Fibroblast of pulmonary artery (primary cell): ENCODE data around the gene UTP15.

Experiments used
- DNase-seq: peaks from one replicate; pipeline ENCODE4 v3.0.0-alpha.2; 2010; ENCODE audit warnings: low read depth
- H3K4me3 ChIP-seq: replicated peaks from 2 replicates; pipeline ENCODE4 v1.5.1; 2011; ENCODE audit warnings: low read depth, mild to moderate bottlenecking, control low read depth, low read length, moderate library complexity
- TF ChIP-seq, protein P1 (sequence below): IDR thresholded peaks from 2 replicates; pipeline ENCODE4 v1.5.1; 2011; ENCODE audit warnings: mild to moderate bottlenecking, control low read depth, low read length, inconsistent platforms; ENCODE audit errors: missing control alignments

Gene UTP15

DNA sequence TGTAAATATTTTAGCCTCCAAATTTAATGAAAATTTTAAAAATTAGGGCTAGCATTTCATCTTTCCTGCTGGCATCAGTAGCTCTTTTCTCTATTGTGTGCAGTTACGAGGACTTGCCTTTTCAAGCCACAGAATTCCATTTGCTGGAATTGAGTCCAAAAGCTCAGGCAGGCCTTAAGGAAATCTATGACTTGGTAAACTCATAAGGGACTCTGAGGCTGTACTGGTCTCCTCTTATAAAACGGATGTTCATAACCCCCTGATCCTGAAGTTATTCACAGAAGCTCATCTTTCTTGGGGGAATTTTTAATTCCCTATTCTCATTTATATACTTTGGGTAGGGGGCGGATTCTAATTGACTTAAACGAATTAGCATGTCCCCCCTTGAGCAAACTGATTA lies 23.5 kb upstream of the UTP15 start:
- TF ChIP-seq, protein P1, sequence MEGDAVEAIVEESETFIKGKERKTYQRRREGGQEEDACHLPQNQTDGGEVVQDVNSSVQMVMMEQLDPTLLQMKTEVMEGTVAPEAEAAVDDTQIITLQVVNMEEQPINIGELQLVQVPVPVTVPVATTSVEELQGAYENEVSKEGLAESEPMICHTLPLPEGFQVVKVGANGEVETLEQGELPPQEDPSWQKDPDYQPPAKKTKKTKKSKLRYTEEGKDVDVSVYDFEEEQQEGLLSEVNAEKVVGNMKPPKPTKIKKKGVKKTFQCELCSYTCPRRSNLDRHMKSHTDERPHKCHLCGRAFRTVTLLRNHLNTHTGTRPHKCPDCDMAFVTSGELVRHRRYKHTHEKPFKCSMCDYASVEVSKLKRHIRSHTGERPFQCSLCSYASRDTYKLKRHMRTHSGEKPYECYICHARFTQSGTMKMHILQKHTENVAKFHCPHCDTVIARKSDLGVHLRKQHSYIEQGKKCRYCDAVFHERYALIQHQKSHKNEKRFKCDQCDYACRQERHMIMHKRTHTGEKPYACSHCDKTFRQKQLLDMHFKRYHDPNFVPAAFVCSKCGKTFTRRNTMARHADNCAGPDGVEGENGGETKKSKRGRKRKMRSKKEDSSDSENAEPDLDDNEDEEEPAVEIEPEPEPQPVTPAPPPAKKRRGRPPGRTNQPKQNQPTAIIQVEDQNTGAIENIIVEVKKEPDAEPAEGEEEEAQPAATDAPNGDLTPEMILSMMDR = no peak
- peak; percentile 27 for DNase-seq
- H3K4me3 ChIP-seq = no peak overlapping the region

DNA sequence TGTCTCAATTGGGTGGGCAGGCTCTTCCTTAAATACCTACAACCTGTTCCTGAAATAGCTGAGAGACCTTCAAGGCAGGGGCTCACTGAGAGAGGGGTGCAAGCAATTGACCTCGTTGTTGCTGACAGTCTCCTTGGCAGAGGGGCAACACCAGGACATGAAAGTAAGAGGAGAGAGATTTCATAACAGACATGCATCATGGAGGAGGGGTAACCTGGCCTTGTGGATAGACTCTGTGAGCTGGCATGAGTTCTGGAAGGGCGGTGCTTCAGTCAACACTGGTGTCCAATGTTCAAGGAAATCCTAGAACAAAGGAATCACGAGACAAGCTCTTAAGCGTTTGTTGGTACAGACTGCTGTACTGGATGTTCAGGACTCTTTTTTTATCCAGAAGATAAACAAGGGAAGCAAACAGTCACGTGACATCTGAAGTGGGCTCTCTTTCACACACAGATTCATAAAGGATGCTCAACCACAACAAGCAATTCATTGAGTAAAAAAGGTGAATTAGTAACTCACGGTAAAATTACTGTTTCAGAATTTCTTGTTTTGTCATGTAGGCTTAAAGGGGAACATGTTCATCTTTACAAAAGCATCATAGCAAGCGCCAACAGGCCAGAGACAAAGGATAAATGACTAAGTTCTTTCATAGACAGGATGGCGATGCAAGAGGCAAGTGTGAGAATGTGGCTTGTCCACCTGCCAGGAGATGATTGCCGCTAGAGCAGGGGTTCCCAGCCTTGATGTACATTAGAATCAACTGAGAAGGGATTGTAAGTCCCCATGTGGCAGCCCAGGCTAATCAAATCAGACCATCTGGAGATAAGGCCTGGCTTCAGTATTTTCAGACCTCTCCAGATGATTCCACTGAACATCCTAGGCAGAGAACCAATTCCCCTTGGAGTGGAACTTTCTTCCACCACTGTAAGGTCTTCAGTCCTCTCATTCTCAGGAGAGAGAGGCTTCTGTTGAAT lies 20.8 kb upstream of the UTP15 start:
- TF ChIP-seq, protein P1 = no peak
- DNase-seq = peak; percentile 56
- H3K4me3 ChIP-seq = no peak overlapping the region

DNA sequence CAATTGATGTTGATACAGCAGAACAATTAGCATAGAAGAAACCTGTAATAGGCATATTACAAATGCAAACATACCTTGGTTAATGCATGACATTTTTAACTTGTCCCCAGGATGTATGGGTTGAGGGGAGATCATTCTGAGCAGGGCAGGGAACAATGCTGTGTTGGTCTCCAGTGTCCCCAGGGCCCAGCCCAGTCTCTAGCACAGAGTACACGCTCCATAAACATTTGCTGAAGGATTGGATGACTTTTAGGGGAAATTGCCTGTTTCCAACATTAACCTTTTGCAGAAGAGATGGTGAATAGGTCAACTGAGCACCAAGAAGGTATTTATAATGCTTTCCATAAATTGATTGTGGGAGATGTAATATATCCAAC lies 20.2 kb upstream of the UTP15 start:
- no peak for DNase-seq
- TF ChIP-seq, protein P1 = no peak
- no peak overlapping the region for H3K4me3 ChIP-seq

DNA sequence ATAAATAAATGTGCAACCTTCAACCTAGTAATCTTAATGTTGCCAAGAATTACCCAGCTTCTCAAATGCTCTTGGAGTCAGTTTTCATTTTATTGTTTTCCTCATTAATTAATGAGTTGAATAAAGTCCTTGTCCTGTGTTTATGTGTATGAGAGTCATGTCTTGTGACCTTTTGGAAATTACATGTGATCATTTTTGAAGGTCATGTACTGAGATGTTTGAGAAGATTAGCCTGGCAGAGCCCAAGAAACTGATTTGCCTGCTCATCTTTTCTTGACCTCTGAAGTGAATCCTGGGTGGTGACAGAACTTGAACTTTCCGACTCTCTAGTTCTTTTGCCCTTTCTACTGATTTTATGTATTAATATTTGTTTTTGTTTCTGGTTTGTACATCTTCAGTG lies 15.5 kb upstream of the UTP15 start:
- DNase-seq = no peak
- TF ChIP-seq, protein P1 = no peak
- H3K4me3 ChIP-seq = no peak overlapping the region

DNA sequence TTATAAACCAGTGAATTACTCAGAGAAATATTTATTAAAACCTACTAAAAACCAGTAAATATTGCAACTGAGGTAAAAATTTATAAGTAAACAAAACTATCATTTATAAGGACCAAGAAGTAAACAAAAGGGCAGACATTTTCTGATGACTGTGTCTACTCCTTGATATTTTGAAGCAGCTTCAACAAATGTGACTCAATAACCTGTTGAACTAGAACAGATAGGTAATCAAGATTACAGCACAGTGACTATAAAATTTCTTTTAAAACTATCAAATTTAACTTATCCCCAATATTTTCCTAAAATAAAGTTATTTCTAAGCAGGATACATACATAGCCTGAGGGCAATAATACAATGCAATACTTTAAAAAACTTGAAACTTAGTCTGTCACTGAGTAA lies 12.9 kb upstream of the UTP15 start:
- DNase-seq = no peak
- TF ChIP-seq, protein P1 = no peak
- H3K4me3 ChIP-seq = no peak overlapping the region

DNA sequence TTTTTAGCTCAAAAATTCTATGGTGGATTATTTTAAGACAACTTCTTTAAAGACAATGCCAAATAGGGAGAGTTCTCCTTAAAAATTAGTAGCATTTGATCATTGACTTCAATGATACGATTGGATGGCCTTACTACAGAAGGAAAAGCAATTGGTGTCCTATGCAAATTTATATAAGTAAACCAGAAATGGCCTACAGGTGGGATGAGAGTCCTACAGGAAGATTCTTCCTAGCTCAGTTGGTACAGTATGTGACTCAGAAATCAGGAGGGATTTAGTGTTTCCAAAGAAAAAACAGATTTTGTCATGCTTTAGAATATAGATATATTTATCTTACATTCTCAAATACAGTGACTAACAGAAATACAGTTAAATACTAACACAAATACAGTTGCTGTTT lies 6.6 kb upstream of the UTP15 start:
- TF ChIP-seq, protein P1 = no peak
- H3K4me3 ChIP-seq = no peak overlapping the region
- no peak for DNase-seq

DNA sequence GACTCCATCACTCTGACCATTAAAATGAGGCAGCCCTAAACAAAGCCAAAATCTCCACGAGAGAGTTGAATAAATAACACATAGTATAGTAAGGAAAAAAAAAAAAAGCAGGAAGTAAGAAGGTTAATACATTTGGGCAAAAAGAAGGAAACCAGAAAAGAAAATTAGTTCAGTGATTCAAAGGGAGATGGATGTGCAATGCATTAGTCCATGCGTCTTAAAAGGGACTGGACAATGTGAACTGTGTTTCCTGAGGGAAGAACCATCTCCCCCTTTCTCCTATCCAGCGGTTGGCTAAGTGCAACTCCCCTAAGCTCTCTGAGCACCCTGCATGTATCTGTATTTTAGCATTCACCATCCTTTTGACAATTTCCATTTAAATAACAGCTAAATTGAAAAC lies 1.5 kb upstream of the UTP15 start:
- peak; percentile 10 for DNase-seq
- TF ChIP-seq, protein P1 = no peak
- H3K4me3 ChIP-seq = peak overlapping the region; percentile 93
